GM12892 (cell line): ENCODE data around the gene GABRG3.

Experiments used
- DNase-seq: peaks from one replicate; pipeline ENCODE4 v3.0.0; 2011; ENCODE audit not compliant: insufficient read length
- FAIRE-seq: peaks from 2 replicates; lab custom pipeline; 2011; peaks lifted over from hg19 to GRCh38; lab: Jason Lieb, UNC
- POLR2A ChIP-seq: IDR thresholded peaks from 2 replicates; pipeline ENCODE4 v1.6.1; 2011; ENCODE audit warnings: low read depth, low read length, control low read depth
- POLR2AphosphoS5 ChIP-seq: IDR thresholded peaks from 2 replicates; pipeline ENCODE4 v1.6.1; 2011; ENCODE audit warnings: low read depth, low read length, control low read depth
- TAF1 ChIP-seq: IDR thresholded peaks from 2 replicates; pipeline ENCODE4 v1.6.1; 2011; ENCODE audit warnings: low read depth, mild to moderate bottlenecking, control low read depth, low read length, borderline replicate concordance

The GABRG3 gene

DNA sequence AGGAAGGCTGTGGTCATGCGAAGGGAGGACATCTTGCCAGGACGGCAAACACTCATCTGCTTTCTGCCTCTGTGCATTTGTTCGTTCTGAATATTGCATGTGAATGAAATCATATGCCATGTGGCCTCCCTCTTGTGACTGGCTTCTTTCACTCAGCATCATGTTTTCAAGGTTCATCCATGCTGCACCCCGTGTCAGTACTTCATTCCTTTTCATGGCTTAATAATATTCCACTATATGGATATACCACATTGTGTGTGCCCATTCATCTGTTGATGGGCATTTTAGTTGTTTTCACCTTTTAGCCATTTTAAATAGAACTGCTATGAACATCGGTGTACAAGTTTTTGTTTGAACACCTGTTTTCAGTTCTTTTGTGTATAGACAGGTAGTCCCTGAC is 118.7 kb downstream of the GABRG3 start:
- FAIRE-seq (no peak), DNase-seq (no peak)
- TF ChIP-seq TAF1: no peak
- no peak for TF ChIP-seq POLR2A
- TF ChIP-seq POLR2AphosphoS5: no peak

DNA sequence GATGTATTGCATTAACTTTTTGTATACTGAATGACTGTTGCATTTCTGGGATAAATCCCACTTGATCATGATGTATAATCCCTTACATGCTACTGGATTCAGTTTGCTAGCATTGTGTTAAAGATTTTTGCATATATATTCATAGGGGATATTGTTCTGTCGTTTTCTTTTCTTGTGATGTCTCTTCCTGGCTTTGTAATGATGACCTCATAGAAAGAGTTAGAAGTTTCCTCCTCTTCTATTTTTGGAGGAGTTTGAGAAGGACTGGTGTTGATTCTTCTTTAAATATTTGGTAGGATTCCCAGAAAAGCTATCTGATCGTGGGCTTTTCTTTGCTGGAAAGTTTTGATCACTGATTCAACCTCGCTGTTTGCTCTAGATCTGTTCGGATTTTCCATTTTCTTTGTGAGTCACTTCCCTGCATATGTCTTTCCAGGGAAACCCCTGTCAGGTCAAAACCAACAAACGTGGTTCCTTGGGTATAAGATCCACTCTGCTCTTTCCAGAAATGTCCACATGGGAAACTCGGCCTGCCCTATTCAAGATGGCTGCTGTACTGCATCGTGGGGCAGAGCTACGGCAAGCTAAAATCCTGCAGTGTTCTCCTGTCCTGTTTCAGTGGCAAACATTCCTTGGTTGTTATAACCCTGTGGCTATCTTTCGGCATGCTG is 120.4 kb downstream of the GABRG3 start:
- TF ChIP-seq POLR2AphosphoS5: no peak
- TF ChIP-seq POLR2A: no peak
- TF ChIP-seq TAF1: no peak
- DNase-seq (no peak), FAIRE-seq (no peak)

GRCh38 chr15:27092390-27092789 is 121.4 kb downstream of the GABRG3 start:
- FAIRE-seq: no peak
- no peak for TF ChIP-seq TAF1
- TF ChIP-seq POLR2AphosphoS5: no peak
- TF ChIP-seq POLR2A: no peak
- DNase-seq: no peak

GRCh38 chr15:27094235-27094634 is 123.3 kb downstream of the GABRG3 start:
- DNase-seq (no peak), FAIRE-seq (no peak)
- TF ChIP-seq POLR2AphosphoS5 (no peak), TAF1 (no peak), POLR2A (no peak)

GRCh38 chr15:27095886-27096624 is 125.1 kb downstream of the GABRG3 start:
- TF ChIP-seq POLR2A: no peak
- TF ChIP-seq TAF1: no peak
- no peak for TF ChIP-seq POLR2AphosphoS5
- FAIRE-seq (no peak), DNase-seq (no peak)

GRCh38 chr15:27097506-27097905 is 126.5 kb downstream of the GABRG3 start:
- no peak for FAIRE-seq
- TF ChIP-seq POLR2AphosphoS5 (no peak), TAF1 (no peak), POLR2A (no peak)
- DNase-seq: no peak

DNA sequence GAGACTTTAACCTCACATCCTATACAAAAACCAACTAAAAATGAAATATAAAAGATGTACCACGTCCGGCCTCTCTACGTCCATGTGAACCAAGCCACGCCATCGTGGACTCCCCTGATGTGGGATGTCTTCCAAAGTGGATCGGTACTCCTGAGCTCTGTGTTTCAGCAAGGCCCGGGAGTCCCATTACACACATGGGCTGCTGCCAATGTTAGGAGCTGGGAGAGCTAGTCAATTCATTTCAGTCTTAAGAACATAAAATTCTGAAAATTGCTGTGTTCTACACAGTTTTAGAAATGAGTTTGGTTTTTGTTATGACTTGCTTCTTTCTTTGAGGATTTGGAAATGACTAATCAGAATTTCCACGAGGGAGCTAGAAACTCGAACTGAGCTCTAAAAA is 131.0 kb downstream of the GABRG3 start:
- TF ChIP-seq TAF1 (no peak), POLR2AphosphoS5 (no peak), POLR2A (no peak)
- DNase-seq: no peak
- FAIRE-seq: no peak

DNA sequence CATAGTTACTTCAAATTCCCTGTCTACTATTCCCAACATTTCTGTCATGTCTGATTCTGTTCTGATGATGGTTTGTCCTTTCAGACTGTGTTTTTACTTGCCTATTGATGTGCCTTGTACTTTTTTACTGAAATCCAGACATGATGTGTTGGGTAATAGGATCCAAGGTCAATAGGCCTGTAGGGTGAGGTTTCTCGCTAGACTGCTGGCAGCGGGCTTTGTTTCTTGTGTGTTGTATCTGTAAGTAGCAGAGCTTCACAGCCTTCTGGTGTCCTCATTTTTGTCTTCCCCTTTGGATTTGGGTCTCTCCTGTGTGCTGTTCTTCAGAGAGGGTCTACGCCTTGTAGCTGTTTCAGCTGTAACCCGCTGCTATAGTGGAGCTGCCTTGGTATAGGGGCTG is 140.3 kb downstream of the GABRG3 start:
- no peak for FAIRE-seq
- DNase-seq: no peak
- TF ChIP-seq TAF1 (no peak), POLR2A (no peak), POLR2AphosphoS5 (no peak)

DNA sequence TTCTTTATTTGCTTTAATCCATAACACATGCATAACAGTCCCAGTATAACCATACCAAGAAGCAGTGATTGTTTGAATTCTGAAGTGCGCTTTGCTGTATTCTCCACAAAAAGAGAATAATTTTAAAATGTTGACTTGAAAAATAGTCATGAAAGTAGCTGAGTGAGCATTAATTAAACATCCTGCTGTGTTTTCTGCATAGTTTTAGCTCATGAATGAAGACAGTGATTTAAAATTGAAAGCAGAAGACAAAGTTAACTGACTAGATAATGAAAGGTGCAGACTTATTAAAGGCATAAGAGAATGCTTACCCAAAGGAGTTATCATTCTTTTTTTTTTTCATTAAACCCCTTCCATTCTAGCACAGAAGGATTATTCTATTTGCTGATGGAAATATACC is 143.5 kb downstream of the GABRG3 start:
- no peak for TF ChIP-seq POLR2AphosphoS5
- TF ChIP-seq TAF1: no peak
- TF ChIP-seq POLR2A: no peak
- FAIRE-seq: no peak
- DNase-seq: no peak

- FAIRE-seq (no peak), DNase-seq (no peak)
- TF ChIP-seq POLR2A (no peak), TAF1 (no peak)
These were observed 148.8 kb downstream of the GABRG3 start for GRCh38 chr15:27119695-27120266.

DNA sequence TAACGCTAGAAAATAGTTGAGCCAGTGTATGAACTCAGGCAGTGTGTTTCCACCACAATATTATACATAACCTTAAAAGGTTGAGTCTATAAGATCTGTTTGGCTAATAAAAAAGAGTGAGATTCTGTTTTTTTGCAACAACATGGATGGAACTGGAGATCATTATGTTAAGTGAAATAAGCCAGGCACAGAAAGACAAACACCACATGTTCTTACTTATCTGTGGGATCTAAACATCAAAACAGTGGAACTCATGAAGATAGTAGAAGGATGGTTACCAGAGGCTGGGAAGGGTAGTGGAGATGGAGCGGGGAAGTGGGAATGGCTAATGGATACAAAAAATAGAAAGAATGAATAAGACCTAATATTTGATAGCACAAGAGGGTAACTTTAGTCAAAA is 150.7 kb downstream of the GABRG3 start:
- DNase-seq (no peak), FAIRE-seq (no peak)
- TF ChIP-seq POLR2AphosphoS5 (no peak), POLR2A (no peak), TAF1 (no peak)

DNA sequence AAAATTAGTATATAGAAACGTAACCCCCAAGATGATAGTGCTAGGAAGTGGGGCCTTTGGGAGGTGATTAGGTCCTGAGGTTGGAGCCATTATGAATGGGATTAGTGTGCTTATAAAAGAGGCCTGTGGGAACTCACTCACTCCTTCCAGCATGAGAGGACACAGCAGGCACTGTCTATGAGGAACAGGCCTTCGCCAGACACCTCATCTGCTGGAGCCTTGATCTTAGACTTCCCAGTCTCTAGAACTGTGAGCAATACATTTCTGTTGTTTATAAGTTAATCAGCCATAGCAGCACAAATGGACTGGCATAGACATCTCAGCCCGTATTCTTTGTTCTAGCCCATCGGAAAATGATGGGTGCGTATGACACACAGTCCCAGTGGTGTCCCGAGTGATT is 152.3 kb downstream of the GABRG3 start:
- no peak for TF ChIP-seq POLR2AphosphoS5
- no peak for TF ChIP-seq TAF1
- no peak for TF ChIP-seq POLR2A
- FAIRE-seq: no peak

GRCh38 chr15:27123808-27124207 is 152.8 kb downstream of the GABRG3 start:
- DNase-seq: no peak
- FAIRE-seq: no peak
- TF ChIP-seq POLR2A: no peak
- no peak for TF ChIP-seq POLR2AphosphoS5
- TF ChIP-seq TAF1: no peak

More for the DNA sequence above, 152.3 kb downstream of the GABRG3 start:
- DNase-seq: no peak
